ENCODE data around the gene NDC80.

- TF ChIP-seq, protein P1, sequence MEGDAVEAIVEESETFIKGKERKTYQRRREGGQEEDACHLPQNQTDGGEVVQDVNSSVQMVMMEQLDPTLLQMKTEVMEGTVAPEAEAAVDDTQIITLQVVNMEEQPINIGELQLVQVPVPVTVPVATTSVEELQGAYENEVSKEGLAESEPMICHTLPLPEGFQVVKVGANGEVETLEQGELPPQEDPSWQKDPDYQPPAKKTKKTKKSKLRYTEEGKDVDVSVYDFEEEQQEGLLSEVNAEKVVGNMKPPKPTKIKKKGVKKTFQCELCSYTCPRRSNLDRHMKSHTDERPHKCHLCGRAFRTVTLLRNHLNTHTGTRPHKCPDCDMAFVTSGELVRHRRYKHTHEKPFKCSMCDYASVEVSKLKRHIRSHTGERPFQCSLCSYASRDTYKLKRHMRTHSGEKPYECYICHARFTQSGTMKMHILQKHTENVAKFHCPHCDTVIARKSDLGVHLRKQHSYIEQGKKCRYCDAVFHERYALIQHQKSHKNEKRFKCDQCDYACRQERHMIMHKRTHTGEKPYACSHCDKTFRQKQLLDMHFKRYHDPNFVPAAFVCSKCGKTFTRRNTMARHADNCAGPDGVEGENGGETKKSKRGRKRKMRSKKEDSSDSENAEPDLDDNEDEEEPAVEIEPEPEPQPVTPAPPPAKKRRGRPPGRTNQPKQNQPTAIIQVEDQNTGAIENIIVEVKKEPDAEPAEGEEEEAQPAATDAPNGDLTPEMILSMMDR (IDR thresholded peaks at IDR 0.05), result no peak
- no peak for TF ChIP-seq EZH2 (IDR thresholded peaks at IDR 0.05)
These were observed 26.3 kb downstream of the NDC80 start for GRCh38 chr18:2597639-2598038.

Measured in neural progenitor cell (in vitro differentiated cells).